RWPE2 (cell line): ENCODE measurements around the gene ARHGAP45.
A peak's percentile ranks its signal among the peaks of the same experiment; 100 is the strongest.

Experiments
- ATAC-seq: fragments of 200-7000 bp; cut with Tn5 transposase; 3 replicates; pipeline ENCODE4 v1.9.1; 2021; ENCODE audit warnings: low read depth
- DNase-seq: peaks from one replicate; pipeline ENCODE4 v3.0.0-alpha.2; 2020; ENCODE audit warnings: low spot score
- H3K27ac ChIP-seq: fragments of 450-650 bp; 2 replicates; pipeline ENCODE4 v1.5.1; 2017; ENCODE audit warnings: mild to moderate bottlenecking; ENCODE audit not compliant: poor library complexity, severe bottlenecking
- H3K27me3 ChIP-seq: fragments of 250-450 bp; sonication (Bioruptor Pico); 2 replicates; pipeline ENCODE4 v1.5.1; 2021; ENCODE audit warnings: mild to moderate bottlenecking, moderate library complexity; ENCODE audit not compliant: insufficient read depth, poor library complexity, severe bottlenecking
- H3K36me3 ChIP-seq: fragments of 250-450 bp; sonication (Bioruptor Pico); 2 replicates; pipeline ENCODE4 v1.5.1; 2020; ENCODE audit warnings: low read depth, mild to moderate bottlenecking, moderate library complexity
- H3K4me1 ChIP-seq: fragments of 250-450 bp; sonication (Bioruptor Pico); 2 replicates; pipeline ENCODE4 v1.5.1; 2021; ENCODE audit warnings: mild to moderate bottlenecking, moderate library complexity; ENCODE audit not compliant: insufficient read depth, poor library complexity, severe bottlenecking
- H3K4me3 ChIP-seq: fragments of 250-450 bp; sonication (Bioruptor Pico); 2 replicates; pipeline ENCODE4 v1.5.1; 2021; ENCODE audit warnings: mild to moderate bottlenecking, moderate library complexity; ENCODE audit not compliant: severe bottlenecking
- H3K9me3 ChIP-seq: fragments of 250-450 bp; sonication (Bioruptor Pico); 2 replicates; pipeline ENCODE4 v1.5.1; 2021; ENCODE audit warnings: mild to moderate bottlenecking, moderate library complexity; ENCODE audit not compliant: severe bottlenecking
- TF ChIP-seq, protein P1 (sequence below): fragments of 450-650 bp; IDR thresholded peaks from one replicate; pipeline ENCODE4 v1.5.1; 2017; ENCODE audit warnings: mild to moderate bottlenecking, moderate library complexity; ENCODE audit not compliant: poor library complexity, severe bottlenecking

Gene ARHGAP45

DNA sequence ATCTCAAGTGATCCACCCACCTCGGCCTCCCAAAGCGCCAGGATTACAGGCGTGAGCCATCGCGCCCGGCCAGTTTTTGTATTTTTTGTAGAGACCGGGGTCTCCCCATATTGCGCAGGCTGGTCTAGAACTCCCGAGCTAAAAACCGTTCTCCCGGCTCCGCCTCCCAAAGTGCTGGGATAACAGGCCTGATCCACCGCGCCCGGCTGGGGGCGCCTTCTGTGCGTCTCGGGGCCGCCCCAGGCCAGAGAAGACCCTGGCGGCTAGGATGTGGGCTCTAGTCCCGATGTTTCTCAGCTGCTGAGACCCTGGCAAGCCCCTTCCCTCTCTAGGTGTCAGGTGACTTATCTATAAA is 3.6 kb downstream of the ARHGAP45 start:
- Histone ChIP-seq H3K36me3 (no peaks in the 10 kb centered on the region), H3K4me3 (no peak overlapping the region), H3K27ac (no peak overlapping the region), H3K4me1 (peaks cover 11% of the 10 kb centered on the region), H3K9me3 (no peaks in the 10 kb centered on the region), H3K27me3 (peaks cover 6% of the 10 kb centered on the region)
- TF ChIP-seq, protein P1, sequence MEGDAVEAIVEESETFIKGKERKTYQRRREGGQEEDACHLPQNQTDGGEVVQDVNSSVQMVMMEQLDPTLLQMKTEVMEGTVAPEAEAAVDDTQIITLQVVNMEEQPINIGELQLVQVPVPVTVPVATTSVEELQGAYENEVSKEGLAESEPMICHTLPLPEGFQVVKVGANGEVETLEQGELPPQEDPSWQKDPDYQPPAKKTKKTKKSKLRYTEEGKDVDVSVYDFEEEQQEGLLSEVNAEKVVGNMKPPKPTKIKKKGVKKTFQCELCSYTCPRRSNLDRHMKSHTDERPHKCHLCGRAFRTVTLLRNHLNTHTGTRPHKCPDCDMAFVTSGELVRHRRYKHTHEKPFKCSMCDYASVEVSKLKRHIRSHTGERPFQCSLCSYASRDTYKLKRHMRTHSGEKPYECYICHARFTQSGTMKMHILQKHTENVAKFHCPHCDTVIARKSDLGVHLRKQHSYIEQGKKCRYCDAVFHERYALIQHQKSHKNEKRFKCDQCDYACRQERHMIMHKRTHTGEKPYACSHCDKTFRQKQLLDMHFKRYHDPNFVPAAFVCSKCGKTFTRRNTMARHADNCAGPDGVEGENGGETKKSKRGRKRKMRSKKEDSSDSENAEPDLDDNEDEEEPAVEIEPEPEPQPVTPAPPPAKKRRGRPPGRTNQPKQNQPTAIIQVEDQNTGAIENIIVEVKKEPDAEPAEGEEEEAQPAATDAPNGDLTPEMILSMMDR = no peak
- ATAC-seq (no peak), DNase-seq (no peak)

- H3K27me3 ChIP-seq = peaks cover 6% of the 10 kb centered on the region
These were observed 4.2 kb downstream of the ARHGAP45 start for GRCh38 chr19:1070931-1071791.

DNA sequence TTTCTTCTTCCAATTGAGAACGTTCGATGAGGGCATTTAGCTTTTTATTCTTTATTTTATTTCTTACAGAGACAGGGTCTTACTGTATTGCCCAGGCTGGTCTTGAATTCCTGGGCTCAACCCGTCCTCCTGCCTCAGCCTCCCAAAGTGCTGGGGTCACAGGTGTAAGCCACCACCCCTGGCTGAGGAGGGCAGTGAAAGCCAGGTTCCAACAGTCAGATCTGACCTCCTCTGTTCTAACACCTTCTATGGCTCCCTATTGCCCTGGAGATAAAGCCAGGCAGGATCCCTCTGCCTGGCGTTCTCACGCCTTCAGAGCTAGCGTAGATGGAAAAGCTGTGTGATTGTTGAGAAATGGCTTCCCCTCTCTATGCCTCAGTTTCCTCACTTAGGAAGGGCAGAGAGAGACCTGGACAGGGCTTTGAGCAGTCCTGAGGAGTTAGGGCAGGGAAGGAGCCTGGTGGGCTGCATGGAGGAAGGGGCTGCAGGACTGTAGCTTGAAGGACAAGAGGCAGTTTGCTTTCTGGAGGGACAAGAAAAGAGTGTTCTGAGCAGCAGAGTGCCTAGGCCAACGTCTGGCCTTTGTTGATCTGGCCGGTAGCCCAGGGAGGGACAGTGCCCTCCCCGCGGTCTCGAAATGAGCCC is 5.5 kb downstream of the ARHGAP45 start:
- Histone ChIP-seq H3K36me3 (no peaks in the 10 kb centered on the region), H3K9me3 (no peaks in the 10 kb centered on the region), H3K27me3 (peaks cover 6% of the 10 kb centered on the region), H3K4me1 (no peaks in the 10 kb centered on the region), H3K4me3 (no peak overlapping the region), H3K27ac (no peak overlapping the region)
- TF ChIP-seq, protein P1 = no peak
- ATAC-seq = no peak
- no peak for DNase-seq

More at GRCh38 chr19:1070931-1071791, 4.2 kb downstream of the ARHGAP45 start:
- Histone ChIP-seq H3K4me3 (peak overlapping the region; percentile 10), H3K27ac (no peak overlapping the region), H3K4me1 (peaks cover 5% of the 10 kb centered on the region), H3K36me3 (no peaks in the 10 kb centered on the region), H3K9me3 (no peaks in the 10 kb centered on the region)
- DNase-seq (no peak), ATAC-seq (no peak)
- TF ChIP-seq, protein P1 = no peak

DNA sequence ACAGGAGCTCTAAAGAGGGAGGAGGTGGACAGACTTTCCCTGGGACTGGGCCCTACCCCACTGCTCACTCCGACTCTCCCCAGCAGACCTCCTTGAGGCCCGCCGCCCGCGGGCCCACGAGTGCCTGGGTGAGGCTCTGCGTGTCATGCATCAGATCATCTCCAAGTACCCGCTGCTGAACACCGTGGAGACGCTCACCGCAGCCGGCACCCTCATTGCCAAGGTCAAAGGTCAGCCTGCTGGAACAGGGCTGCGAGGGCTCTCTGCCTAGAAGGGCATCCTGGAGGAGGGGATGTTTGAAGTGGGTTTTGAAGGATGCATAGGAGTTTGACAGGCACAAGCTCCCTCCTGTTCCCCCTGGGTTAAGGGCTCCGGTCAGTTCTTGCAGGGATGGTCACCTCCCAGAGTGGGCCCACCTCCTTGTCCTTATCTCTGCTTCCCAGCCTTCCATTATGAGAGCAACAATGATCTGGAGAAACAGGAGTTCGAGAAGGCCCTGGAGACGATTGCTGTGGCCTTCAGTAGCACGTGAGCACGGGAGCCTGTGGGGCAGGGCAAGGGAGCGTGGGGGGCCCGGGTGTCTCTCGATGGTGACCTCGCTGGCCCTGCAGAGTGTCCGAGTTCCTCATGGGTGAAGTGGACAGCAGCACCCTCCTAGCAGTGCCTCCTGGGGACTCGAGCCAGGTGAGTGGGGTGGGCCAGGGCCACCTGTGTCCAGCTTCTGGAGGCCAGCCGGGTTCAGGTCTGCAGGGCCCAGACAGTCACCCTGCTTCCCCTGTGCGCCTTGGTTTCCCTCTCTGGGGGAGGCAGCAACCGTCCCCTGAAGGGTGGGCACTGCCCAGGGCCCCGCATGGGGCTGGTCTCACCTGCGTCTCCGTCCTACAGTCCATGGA is 6.3 kb downstream of the ARHGAP45 start:
- peaks cover 6% of the 10 kb centered on the region for H3K27me3 ChIP-seq
- H3K4me3 ChIP-seq = no peak overlapping the region
- DNase-seq = peak; percentile 42
- no peaks in the 10 kb centered on the region for H3K9me3 ChIP-seq
- H3K27ac ChIP-seq = no peak overlapping the region
- no peaks in the 10 kb centered on the region for H3K36me3 ChIP-seq
- TF ChIP-seq, protein P1 = no peak
- no peaks in the 10 kb centered on the region for H3K4me1 ChIP-seq
- no peak for ATAC-seq
